HEK293 (cell line): ENCODE results near the gene GLIS1.

Source experiments
- CTCF ChIA-PET: fragments of 350-600 bp; formaldehyde crosslinking; extraction: SDS; loops from one replicate; lab custom pipeline; 2021; ENCODE audit warnings: antibody characterized with exemption; lab: Yijun Ruan, JAX
- POLR2A ChIA-PET: fragments of 300-600 bp; formaldehyde crosslinking; extraction: SDS; loops from one replicate; lab custom pipeline; 2020; ENCODE audit warnings: antibody characterized with exemption, inconsistent platforms; lab: Yijun Ruan, JAX
- H3K27ac ChIP-seq: fragments of 200-500 bp; sonication (Bioruptor generic); 2 replicates; pipeline ENCODE4 v1.5.1; 2014; ENCODE audit warnings: low read depth, low read length, control low read depth, inconsistent platforms; ENCODE audit errors: extremely low read depth
- H3K36me3 ChIP-seq, 2 experiments: fragments of 200-500 bp in 1 of 2; sonication (Bioruptor generic) in 1 of 2; 1 replicate in 1 of 2; 2 replicates in 1 of 2; pipeline ENCODE4 v1.5.1; 2014 to 2017; ENCODE audit warnings: inconsistent platforms in 2 of 2, low read length in 2 of 2; ENCODE audit not compliant: control insufficient read depth in 2 of 2, insufficient read depth in 1 of 2
- H3K4me1 ChIP-seq: fragments of 200-500 bp; sonication (Bioruptor generic); 2 replicates; pipeline ENCODE4 v1.5.1; 2014; ENCODE audit warnings: mild to moderate bottlenecking, low read length, inconsistent platforms; ENCODE audit not compliant: control insufficient read depth, insufficient read depth
- H3K4me3 ChIP-seq: 2 replicates; pipeline ENCODE4 v1.5.1; 2011; ENCODE audit warnings: low read depth, mild to moderate bottlenecking, control low read depth, low read length, moderate library complexity
- H3K9me3 ChIP-seq: fragments of 200-500 bp; sonication (Bioruptor generic); 2 replicates; pipeline ENCODE4 v1.5.1; 2014; ENCODE audit warnings: low read depth, low read length, inconsistent platforms; ENCODE audit not compliant: control insufficient read depth, insufficient read depth
- GLI2 ChIP-seq: fragments of 450-650 bp; formaldehyde crosslinking; IDR thresholded peaks from 2 replicates; pipeline ENCODE4; 2017; ENCODE audit warnings: missing biosample characterization, missing genetic modification characterization, low read depth, borderline replicate concordance
- HOXC10 ChIP-seq: sonication (generic); formaldehyde crosslinking; IDR thresholded peaks from 2 replicates; pipeline ENCODE4 v1.8.1; 2023; ENCODE audit warnings: mild to moderate bottlenecking, missing genetic modification reagents
- PATZ1 ChIP-seq: fragments of 450-650 bp; formaldehyde crosslinking; IDR thresholded peaks from 2 replicates; pipeline ENCODE4 v1.5.1; 2016; ENCODE audit warnings: missing biosample characterization, missing genetic modification characterization
- RBAK ChIP-seq: fragments of 450-650 bp; formaldehyde crosslinking; IDR thresholded peaks from 2 replicates; pipeline ENCODE4 v1.5.1; 2016; ENCODE audit warnings: missing biosample characterization, missing genetic modification characterization
- REPIN1 ChIP-seq: fragments of 450-650 bp; formaldehyde crosslinking; IDR thresholded peaks from 2 replicates; pipeline ENCODE4 v1.5.1; 2017; ENCODE audit warnings: missing biosample characterization, missing genetic modification characterization, low read depth
- REST ChIP-seq: fragments of 450-650 bp; formaldehyde crosslinking; IDR thresholded peaks from 2 replicates; pipeline ENCODE4 v1.5.1; 2016; ENCODE audit warnings: missing biosample characterization, missing genetic modification characterization
- TCF7L2 ChIP-seq: IDR thresholded peaks from 2 replicates; pipeline ENCODE4 v1.6.1; 2011; ENCODE audit warnings: low read depth, mild to moderate bottlenecking, inconsistent platforms, low read length, moderate library complexity, borderline replicate concordance
- WT1 ChIP-seq: fragments of 450-650 bp; formaldehyde crosslinking; IDR thresholded peaks from 2 replicates; pipeline ENCODE4 v1.5.1; 2016; ENCODE audit warnings: missing biosample characterization, missing genetic modification characterization
- ZBTB26 ChIP-seq: fragments of 450-650 bp; formaldehyde crosslinking; optimal IDR thresholded peaks from 2 replicates; pipeline ENCODE3; 2016; ENCODE audit warnings: missing biosample characterization, mild to moderate bottlenecking, missing genetic modification characterization
- ZNF133 ChIP-seq: fragments of 450-650 bp; formaldehyde crosslinking; IDR thresholded peaks from 2 replicates; pipeline ENCODE4 v1.5.1; 2016; ENCODE audit warnings: missing biosample characterization, missing genetic modification characterization
- ZNF157 ChIP-seq: fragments of 450-650 bp; formaldehyde crosslinking; IDR thresholded peaks from 2 replicates; pipeline ENCODE4 v1.5.1; 2016; ENCODE audit warnings: missing biosample characterization, missing genetic modification characterization
- ZNF202 ChIP-seq: fragments of 450-650 bp; formaldehyde crosslinking; IDR thresholded peaks from 2 replicates; pipeline ENCODE4 v1.5.1; 2016; ENCODE audit warnings: missing biosample characterization, missing genetic modification characterization, borderline replicate concordance
- ZNF350 ChIP-seq: fragments of 450-650 bp; formaldehyde crosslinking; IDR thresholded peaks from 2 replicates; pipeline ENCODE4 v1.5.0; 2017; ENCODE audit warnings: missing biosample characterization, mild to moderate bottlenecking, missing genetic modification characterization
- ZNF426 ChIP-seq: fragments of 450-650 bp; formaldehyde crosslinking; IDR thresholded peaks from 2 replicates; pipeline ENCODE4 v1.5.1; 2017; ENCODE audit warnings: missing biosample characterization, missing genetic modification characterization, mild to moderate bottlenecking, inconsistent platforms, moderate library complexity
- ZNF48 ChIP-seq: fragments of 450-650 bp; formaldehyde crosslinking; IDR thresholded peaks from 2 replicates; pipeline ENCODE4 v1.5.1; 2016; ENCODE audit warnings: missing biosample characterization, missing genetic modification characterization
- ZNF585B ChIP-seq: fragments of 450-650 bp; formaldehyde crosslinking; IDR thresholded peaks from 2 replicates; pipeline ENCODE4 v1.5.1; 2016; ENCODE audit warnings: missing biosample characterization, missing genetic modification characterization
- ZNF600 ChIP-seq: fragments of 450-650 bp; formaldehyde crosslinking; IDR thresholded peaks from 2 replicates; pipeline ENCODE4 v1.5.1; 2016; ENCODE audit warnings: missing biosample characterization, missing genetic modification characterization
- ZNF660 ChIP-seq: fragments of 450-650 bp; IDR thresholded peaks from 2 replicates; pipeline ENCODE4 v1.5.1; 2018; ENCODE audit warnings: missing biosample characterization, mild to moderate bottlenecking, missing genetic modification characterization
- ZNF701 ChIP-seq: fragments of 450-650 bp; formaldehyde crosslinking; IDR thresholded peaks from 2 replicates; pipeline ENCODE4 v1.5.1; 2016; ENCODE audit warnings: missing biosample characterization, missing genetic modification characterization
- ZNF792 ChIP-seq: fragments of 450-650 bp; formaldehyde crosslinking; IDR thresholded peaks from 2 replicates; pipeline ENCODE4 v1.5.1; 2016; ENCODE audit warnings: missing biosample characterization, missing genetic modification characterization
- ZSCAN18 ChIP-seq: fragments of 450-650 bp; formaldehyde crosslinking; IDR thresholded peaks from 2 replicates; pipeline ENCODE4 v1.5.1; 2016; ENCODE audit warnings: missing biosample characterization, missing genetic modification characterization
- ZSCAN30 ChIP-seq: fragments of 450-650 bp; IDR thresholded peaks from 2 replicates; pipeline ENCODE4 v1.5.1; 2018; ENCODE audit warnings: missing biosample characterization, mild to moderate bottlenecking, missing genetic modification characterization, moderate library complexity

The GLIS1 gene

GRCh38 chr1:53517109-53517508, 221.9 kb downstream of the GLIS1 start:
- H3K27ac ChIP-seq: no peak overlapping the region
- H3K9me3 ChIP-seq: no peaks in the 10 kb centered on the region
- no peak for TF ChIP-seq WT1 (tag by site-specific recombination)
- TF ChIP-seq REST (tag by site-specific recombination): no peak
- no peak for TF ChIP-seq ZNF585B (tag by site-specific recombination)
- no peak for TF ChIP-seq TCF7L2
- TF ChIP-seq ZNF133 (tag by site-specific recombination): no peak
- no peak for TF ChIP-seq ZNF350 (tag by site-specific recombination)
- TF ChIP-seq ZNF660 (tag by site-specific recombination): no peak
- TF ChIP-seq GLI2: no peak
- TF ChIP-seq ZSCAN30 (tag by site-specific recombination): no peak
- no peak for TF ChIP-seq ZNF701
- no peak for TF ChIP-seq ZNF426 (tag by site-specific recombination)
- no peak for TF ChIP-seq ZSCAN18 (tag by site-specific recombination)
- no peak for TF ChIP-seq REPIN1 (tag by site-specific recombination)
- TF ChIP-seq RBAK (tag by site-specific recombination): no peak
- ChIA-PET POLR2A (no interaction called here), CTCF (interaction anchor here (1.2 kb wide), 1 partner anchor 16 kb away, joined by 6 read pairs; no protein-coding TSS in a partner anchor)
- peaks cover 7% of the 10 kb centered on the region; the same call in 1 of the 2 replicates for H3K4me1 ChIP-seq
- H3K4me3 ChIP-seq: no peak overlapping the region
- H3K36me3 ChIP-seq: no peaks in the 10 kb centered on the region

GRCh38 chr1:53516181-53516580, 222.8 kb downstream of the GLIS1 start:
- H3K4me1 ChIP-seq: peaks cover 13% of the 10 kb centered on the region
- CTCF ChIA-PET: no interaction called here
- H3K36me3 ChIP-seq: no peaks in the 10 kb centered on the region
- POLR2A ChIA-PET: no interaction called here
- H3K4me3 ChIP-seq: no peak overlapping the region
- no peak for TF ChIP-seq ZNF202 (tag by site-specific recombination)
- no peak for TF ChIP-seq ZNF48 (tag by site-specific recombination)
- no peak for TF ChIP-seq PATZ1 (tag by site-specific recombination)
- no peak for TF ChIP-seq ZNF600 (tag by site-specific recombination)
- TF ChIP-seq ZBTB26 (tag by site-specific recombination): no peak
- no peak for TF ChIP-seq ZNF792 (tag by site-specific recombination)
- no peak for TF ChIP-seq ZNF157 (tag by site-specific recombination)
- TF ChIP-seq HOXC10 (CRISPR knock-in tag): no peak
- H3K27ac ChIP-seq: no peak overlapping the region
- no peaks in the 10 kb centered on the region for H3K9me3 ChIP-seq
